ENCODE measurements around the gene JARID2. TPM values are rescaled to one million over a fixed set of nuclear protein-coding genes. Genes with fewer than 3 reads are reported as not detected.

The JARID2 gene
- polyA plus RNA-seq, 1 donor from 2014 or later, result 25.5 TPM

- Histone ChIP-seq H3K9ac (ENCODE audit: low read length) (no peak overlapping the region), H2AFZ (ENCODE audit: low read depth, low read length) (no peak overlapping the region), H3K27ac (ENCODE audit: low read length) (no peak overlapping the region), H3K79me2 (replicated peaks; ENCODE audit: insufficient read depth, low read length) (peaks cover 83% of the 10 kb centered on the region), H3K27me3 (ENCODE audit: insufficient read depth, low read depth, low read length) (no peaks in the 10 kb centered on the region), H3K4me3 (ENCODE audit: low read length) (no peak overlapping the region), H4K20me1 (ENCODE audit: insufficient read depth) (no peaks in the 10 kb centered on the region), H3K4me2 (ENCODE audit: low read length) (no peak overlapping the region), H3F3A (ENCODE audit: insufficient read depth, low read length, poor library complexity, severe bottlenecking) (no peaks in the 10 kb centered on the region), H3K36me3 (ENCODE audit: insufficient read depth, low read length) (no peaks in the 10 kb centered on the region), H3K9me3 (ENCODE audit: low read length) (no peaks in the 10 kb centered on the region), H3K9me2 (ENCODE audit: insufficient read depth, low read length) (no peaks in the 10 kb centered on the region)
- TF ChIP-seq SMC3 (conservative IDR thresholded peaks at IDR 0.05; ENCODE audit: poor library complexity), result no peak
- TF ChIP-seq TAF1 (IDR thresholded peaks at IDR 0.05; ENCODE audit: low read depth), result no peak
- no peak for TF ChIP-seq CTCF (IDR thresholded peaks at IDR 0.05; ENCODE audit: poor library complexity, severe bottlenecking)
- no peak for TF ChIP-seq RAD21 (conservative IDR thresholded peaks at IDR 0.05)
- TF ChIP-seq MXI1 (conservative IDR thresholded peaks at IDR 0.05; ENCODE audit: poor library complexity, severe bottlenecking), result no peak
- TF ChIP-seq REST (IDR thresholded peaks at IDR 0.05; ENCODE audit: borderline replicate concordance), result no peak
- no peak for TF ChIP-seq POLR2AphosphoS5 (IDR thresholded peaks at IDR 0.05)
- no peak for TF ChIP-seq EZH2 (IDR thresholded peaks at IDR 0.05; ENCODE audit: borderline replicate concordance, insufficient read depth, low read length, poor library complexity, severe bottlenecking)
- TF ChIP-seq EP300 (conservative IDR thresholded peaks at IDR 0.05; ENCODE audit: poor library complexity, severe bottlenecking), result no peak
Observed at GRCh38 chr6:15252195-15252594, 6.3 kb downstream of the JARID2 start.

DNA sequence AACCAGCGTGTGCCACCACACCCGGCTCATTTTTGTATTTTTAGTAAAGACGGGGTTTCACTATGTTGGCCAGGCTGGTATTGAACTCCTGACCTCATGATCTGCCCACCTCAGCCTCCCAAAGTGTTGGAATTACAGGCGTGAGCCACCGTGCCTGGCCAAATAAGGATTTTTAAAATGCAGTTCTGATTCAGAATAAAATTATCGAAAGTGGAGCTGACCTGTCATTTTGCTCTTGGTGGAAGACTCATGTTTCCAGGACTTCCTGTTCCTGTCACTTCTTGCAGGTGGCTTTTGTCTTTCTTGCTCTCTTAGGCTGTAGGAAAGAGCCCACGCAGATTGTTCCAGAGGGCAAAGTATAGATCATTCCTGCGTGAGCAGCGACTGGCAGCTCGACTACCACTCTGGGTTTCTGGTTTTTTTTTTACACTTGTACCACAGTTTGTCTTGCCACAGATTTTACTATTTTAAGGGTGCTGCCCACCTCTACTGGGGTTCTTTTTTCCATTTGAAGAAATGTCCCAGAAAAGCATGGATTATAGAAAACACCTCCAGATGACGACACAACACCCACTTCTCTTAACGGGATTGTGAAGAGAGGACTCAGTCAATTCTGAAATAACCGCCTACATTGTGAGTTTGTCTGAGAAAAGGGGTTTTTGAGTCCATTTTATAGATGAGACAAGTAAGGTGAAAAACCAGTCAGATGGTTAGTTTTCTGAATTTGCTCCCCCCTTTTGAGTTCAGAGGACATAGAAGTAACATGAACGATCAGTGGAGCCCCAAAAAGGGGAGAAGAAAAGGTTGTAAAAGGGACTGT, 7.5 kb downstream of the JARID2 start:
- Histone ChIP-seq H3K4me3 (ENCODE audit: low read length) (no peak overlapping the region), H4K20me1 (ENCODE audit: insufficient read depth) (no peaks in the 10 kb centered on the region), H3K9me2 (ENCODE audit: insufficient read depth, low read length) (no peaks in the 10 kb centered on the region), H3K27me3 (ENCODE audit: insufficient read depth, low read depth, low read length) (no peaks in the 10 kb centered on the region), H3F3A (ENCODE audit: insufficient read depth, low read length, poor library complexity, severe bottlenecking) (no peaks in the 10 kb centered on the region), H3K9me3 (ENCODE audit: low read length) (no peaks in the 10 kb centered on the region), H2AFZ (ENCODE audit: low read depth, low read length) (no peak overlapping the region), H3K79me2 (replicated peaks; ENCODE audit: insufficient read depth, low read length) (peaks cover 88% of the 10 kb centered on the region), H3K27ac (ENCODE audit: low read length) (no peak overlapping the region), H3K4me2 (ENCODE audit: low read length) (no peak overlapping the region), H3K36me3 (ENCODE audit: insufficient read depth, low read length) (no peaks in the 10 kb centered on the region), H3K9ac (ENCODE audit: low read length) (no peak overlapping the region)
- no peak for TF ChIP-seq TAF1 (IDR thresholded peaks at IDR 0.05; ENCODE audit: low read depth)
- TF ChIP-seq MXI1 (conservative IDR thresholded peaks at IDR 0.05; ENCODE audit: poor library complexity, severe bottlenecking), result no peak
- TF ChIP-seq CTCF (IDR thresholded peaks at IDR 0.05; ENCODE audit: poor library complexity, severe bottlenecking), result no peak
- no peak for TF ChIP-seq REST (IDR thresholded peaks at IDR 0.05; ENCODE audit: borderline replicate concordance)
- no peak for TF ChIP-seq EZH2 (IDR thresholded peaks at IDR 0.05; ENCODE audit: borderline replicate concordance, insufficient read depth, low read length, poor library complexity, severe bottlenecking)
- no peak for TF ChIP-seq POLR2AphosphoS5 (IDR thresholded peaks at IDR 0.05)
- TF ChIP-seq EP300 (conservative IDR thresholded peaks at IDR 0.05; ENCODE audit: poor library complexity, severe bottlenecking), result no peak
- no peak for TF ChIP-seq SMC3 (conservative IDR thresholded peaks at IDR 0.05; ENCODE audit: poor library complexity)
- TF ChIP-seq RAD21 (conservative IDR thresholded peaks at IDR 0.05), result no peak
